ENCODE results near the gene LDB3. TPM values are rescaled to one million over a fixed set of nuclear protein-coding genes. Genes with fewer than 3 reads are reported as not detected.

The LDB3 gene
- total RNA-seq, 1 experiment from 2014 or later: 0.20 TPM

GRCh38 chr10:86755740-86756510 is 87.6 kb downstream of the LDB3 start:
- ChIA-PET POLR2A (interaction anchor here (0.5 kb wide), 1 partner anchor 354 kb away, joined by 3 read pairs; no protein-coding TSS in a partner anchor), RAD21 (ENCODE audit: low non-redundant PET in 1 of 2, low total read pairs in 2 of 2, uncharacterized antibody in 2 of 2, unreplicated experiment in 2 of 2) (interaction anchor here in 1 of 2 experiments (0.6 kb wide), 1 partner anchor 211 kb away, joined by 5 read pairs; no protein-coding TSS in a partner anchor), CTCF (no interaction called here)
- Histone ChIP-seq H3K79me2 (ENCODE audit: insufficient read depth, low read length) (peaks cover 48% of the 10 kb centered on the region), H3K27me3 (ENCODE audit: insufficient read depth, low read length) (no peaks in the 10 kb centered on the region), H2AFZ (ENCODE audit: low read depth, low read length, poor library complexity, severe bottlenecking) (no peak overlapping the region), H3K4me2 (ENCODE audit: low read length) (peak overlapping the region; percentile 81), H3K27ac (ENCODE audit: low read depth, low read length) (peak overlapping the region; percentile 98), H4K20me1 (ENCODE audit: insufficient read depth) (peaks cover 4% of the 10 kb centered on the region; the same call in 1 of the 2 replicates), H3K9me2 (ENCODE audit: insufficient read depth) (no peaks in the 10 kb centered on the region), H3K9ac (ENCODE audit: low read length) (peak overlapping the region; percentile 93), H3K4me1 (ENCODE audit: control insufficient read depth in 1 of 2, insufficient read depth in 2 of 2, low read length in 2 of 2) (peaks cover 19 to 27% of the 10 kb centered on the region in 2 experiments), H3K4me3 (replicated peaks in 1 of 2; ENCODE audit: low read depth in 1 of 2, low read length in 2 of 2) (peak overlapping the region; percentile 79 to 81), H3K36me3 (ENCODE audit: control insufficient read depth in 1 of 2, insufficient read depth in 2 of 2, low read length in 2 of 2) (no peaks in the 10 kb centered on the region), H3K9me3 (ENCODE audit: control insufficient read depth in 1 of 2, insufficient read depth in 1 of 2, low read depth in 1 of 2, low read length in 2 of 2) (no peaks in the 10 kb centered on the region)
- peak; percentile 92 for ATAC-seq
- no TSS peak for BruUV-seq (replicated peaks)
- peak; percentile 59 for DNase-seq (ENCODE audit: low read depth, low spot score)
- peak; percentile 72 for TF ChIP-seq SIN3A (IDR thresholded peaks at IDR 0.05; ENCODE audit: low read depth)
- peak; percentile 73 for TF ChIP-seq POLR2AphosphoS5 (IDR thresholded peaks at IDR 0.05; ENCODE audit: low read depth, low read length)
- no peak for TF ChIP-seq EZH2phosphoT487 (IDR thresholded peaks at IDR 0.05; ENCODE audit: borderline replicate concordance)
- TF ChIP-seq TCF7L2 (IDR thresholded peaks at IDR 0.05; ENCODE audit: borderline replicate concordance, extremely low read depth, insufficient read depth, insufficient read length): peak; percentile 26
- peak; percentile 78 for TF ChIP-seq ZFX (IDR thresholded peaks at IDR 0.05)
- TF ChIP-seq RAD21 (IDR thresholded peaks at IDR 0.05; ENCODE audit: low read depth): no peak
- TF ChIP-seq YY1 (IDR thresholded peaks at IDR 0.05; ENCODE audit: extremely low read depth, insufficient replicate concordance, low read depth, low read length): peak; percentile 11
- peak; percentile 74 for TF ChIP-seq POLR2A (IDR thresholded peaks at IDR 0.05; ENCODE audit: borderline replicate concordance, extremely low read depth, insufficient read depth, insufficient read length)
- peak; percentile 48; the same call in 1 of the 2 replicates for TF ChIP-seq CBX3 (IDR thresholded peaks at IDR 0.05; ENCODE audit: low read depth)
- TF ChIP-seq JUND (IDR thresholded peaks at IDR 0.05): no peak
- peak; percentile 19; the same call in 1 of the 2 replicates for TF ChIP-seq SP1 (IDR thresholded peaks at IDR 0.05; ENCODE audit: low read depth)
- no peak for TF ChIP-seq CEBPB (IDR thresholded peaks at IDR 0.05; ENCODE audit: low read depth)
- no peak for TF ChIP-seq ELF1 (IDR thresholded peaks at IDR 0.05; ENCODE audit: borderline replicate concordance, low read depth)
- peak; percentile 27; the same call in 1 of the 2 replicates for TF ChIP-seq MAX (IDR thresholded peaks at IDR 0.05)
- intact Hi-C loops (cut with micrococcal nuclease): loop anchor here (1.0 to 5.0 kb wide), 2 partner anchors 46 to 234 kb away; partner anchors contain the start of gene WAPL

Measured in HCT116 (cell line).